ENCODE results near the gene GPR21.
A peak's percentile ranks its signal among the peaks of the same experiment; 100 is the strongest.

GPR21 gene

GRCh38 chr9:123033352-123033751 is at the start of gene GPR21:
TSS of gene GPR21 (plus strand) at chr9:123033667. CDS start at chr9:123034567, 900 bp downstream.
- no peak for DNase-seq (ENCODE audit: low spot score)

DNA sequence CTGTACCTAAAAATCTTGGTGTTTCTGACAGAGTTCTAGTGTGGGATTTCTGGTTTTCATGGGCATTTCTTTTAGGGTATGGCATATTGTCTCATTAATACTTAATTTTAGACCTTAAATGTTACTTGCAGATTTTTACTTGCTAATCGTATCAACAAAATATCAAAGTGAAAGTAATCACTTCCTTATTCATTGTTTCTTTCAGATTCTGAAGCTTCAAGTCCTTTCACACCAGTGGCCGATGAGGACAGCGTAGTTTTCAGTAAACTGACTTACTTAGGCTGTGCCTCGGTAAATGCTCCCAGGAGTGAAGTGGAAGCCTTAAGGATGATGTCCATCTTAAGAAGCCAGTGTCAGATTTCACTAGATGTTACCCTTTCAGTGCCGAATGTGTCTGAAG is 47.5 kb upstream of the GPR21 start:
- DNase-seq (ENCODE audit: low spot score), result no peak

DNA sequence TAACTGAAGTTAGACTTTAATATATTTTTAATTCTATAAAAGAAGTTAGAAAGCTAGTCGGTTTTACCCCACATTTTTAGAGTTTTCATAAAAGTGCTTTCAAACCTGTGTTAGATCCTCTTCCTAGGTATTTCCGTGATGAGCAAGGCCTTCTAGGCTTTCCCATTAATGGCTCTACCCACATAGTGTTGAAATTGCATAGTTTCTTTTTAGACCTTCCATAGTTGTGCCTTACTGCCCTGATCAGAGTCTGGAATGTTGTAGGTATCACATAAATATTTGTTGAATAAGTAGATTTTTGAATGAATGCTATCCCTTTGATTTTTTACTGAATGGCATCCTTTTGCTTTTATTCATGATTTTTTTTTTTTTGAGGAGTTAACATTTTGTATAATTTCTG is 45.3 kb upstream of the GPR21 start:
- no peak for DNase-seq (ENCODE audit: low spot score)

DNA sequence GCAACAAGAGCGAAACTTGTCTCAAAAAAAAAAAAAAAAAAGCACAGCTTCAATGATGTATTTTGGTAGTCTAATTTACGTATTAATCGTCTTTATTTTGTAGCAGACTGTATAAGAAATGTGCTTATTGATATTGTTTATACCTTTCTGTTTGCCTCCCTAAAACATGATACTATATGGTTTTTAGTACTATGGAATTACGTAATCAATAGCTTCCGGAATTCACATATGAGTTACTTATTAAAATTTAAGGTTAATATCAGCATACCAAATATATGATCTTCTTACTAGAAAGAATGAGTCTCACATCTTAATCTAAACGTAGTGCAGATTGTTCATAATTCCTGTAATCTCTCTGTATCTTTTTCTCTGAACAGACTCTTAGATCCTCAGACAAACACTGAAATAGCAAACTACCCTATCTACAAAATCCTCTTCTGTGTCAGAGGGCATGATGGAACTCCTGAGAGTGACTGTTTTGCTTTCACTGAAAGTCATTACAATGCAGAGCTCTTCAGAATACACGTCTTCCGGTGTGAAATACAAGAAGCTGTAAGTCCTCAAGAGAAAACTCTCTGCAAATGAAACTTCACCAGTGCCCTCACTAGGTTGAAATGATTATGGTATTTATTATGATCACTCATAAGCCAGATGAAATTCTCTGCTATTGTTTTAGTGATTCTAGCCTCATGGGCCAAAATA is 44.4 kb upstream of the GPR21 start:
- DNase-seq (ENCODE audit: low spot score), result no peak

DNA sequence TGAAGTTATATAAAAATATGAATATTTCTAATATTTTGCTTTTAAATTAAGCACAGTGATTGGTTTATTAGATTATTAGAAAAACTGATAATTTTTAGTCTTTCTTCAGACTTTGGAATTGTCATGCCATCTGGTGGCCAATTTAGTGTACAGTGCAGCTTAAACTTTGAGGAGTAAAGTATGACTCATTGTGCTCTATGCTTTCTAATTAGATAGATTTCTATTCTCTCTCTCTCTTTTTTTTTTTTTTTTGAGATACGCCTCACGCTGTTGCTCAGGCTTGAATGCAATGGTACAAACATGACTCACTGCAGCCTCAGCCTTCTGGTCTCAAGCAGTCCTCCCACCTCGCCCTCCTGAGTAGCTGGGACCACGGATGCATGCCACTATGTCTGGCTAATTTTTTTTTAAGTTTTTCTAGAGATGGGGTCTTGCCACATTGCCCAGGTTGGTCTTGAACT is 42.1 kb upstream of the GPR21 start:
- peak; percentile 44 for DNase-seq (ENCODE audit: low spot score)

DNA sequence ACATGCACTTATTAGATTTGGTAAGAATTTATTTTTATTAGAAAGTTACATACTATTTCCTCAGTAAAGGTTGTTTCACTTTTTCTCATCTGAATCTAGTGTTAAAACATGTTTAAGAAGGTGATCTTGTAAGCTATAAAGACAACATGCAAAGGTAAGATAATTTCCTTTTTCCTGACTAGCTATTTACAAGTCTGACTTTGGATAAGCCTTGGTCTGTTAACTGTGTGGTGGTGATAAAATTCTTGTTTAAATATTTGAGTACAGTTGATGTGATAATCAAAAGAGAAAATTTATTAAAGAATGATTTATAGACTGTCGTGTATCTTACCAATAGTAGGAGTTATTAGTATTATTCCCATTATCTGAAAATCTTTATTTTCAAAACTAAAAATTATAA is 36.9 kb upstream of the GPR21 start:
- DNase-seq (ENCODE audit: low spot score), result no peak

- DNase-seq (ENCODE audit: low spot score), result no peak
These were observed 35.0 kb upstream of the GPR21 start for GRCh38 chr9:122998448-122998847.

GRCh38 chr9:123000371-123001068 is 32.9 kb upstream of the GPR21 start:
- DNase-seq (ENCODE audit: low spot score), result no peak

GRCh38 chr9:123002754-123003153 is 30.7 kb upstream of the GPR21 start:
- DNase-seq (ENCODE audit: low spot score), result no peak

DNA sequence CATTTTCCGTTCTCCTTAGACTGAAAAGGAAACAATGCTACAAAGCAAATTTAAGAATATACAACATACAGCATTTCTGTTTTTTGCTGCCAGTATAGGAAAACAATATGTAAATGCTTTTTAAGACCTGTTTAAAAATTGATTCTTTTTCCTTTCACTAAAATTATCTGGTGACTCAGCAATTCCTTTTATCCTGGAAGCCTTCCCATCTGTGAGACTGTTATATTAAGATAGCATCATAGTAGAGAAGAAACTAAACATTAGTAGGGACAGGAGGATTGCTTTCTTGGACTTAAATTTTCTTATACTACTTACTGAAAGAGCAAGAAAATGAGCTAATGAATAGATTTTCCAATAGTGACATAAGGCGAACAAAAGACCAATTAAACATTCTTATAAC is 30.0 kb upstream of the GPR21 start:
- no peak for DNase-seq (ENCODE audit: low spot score)

DNA sequence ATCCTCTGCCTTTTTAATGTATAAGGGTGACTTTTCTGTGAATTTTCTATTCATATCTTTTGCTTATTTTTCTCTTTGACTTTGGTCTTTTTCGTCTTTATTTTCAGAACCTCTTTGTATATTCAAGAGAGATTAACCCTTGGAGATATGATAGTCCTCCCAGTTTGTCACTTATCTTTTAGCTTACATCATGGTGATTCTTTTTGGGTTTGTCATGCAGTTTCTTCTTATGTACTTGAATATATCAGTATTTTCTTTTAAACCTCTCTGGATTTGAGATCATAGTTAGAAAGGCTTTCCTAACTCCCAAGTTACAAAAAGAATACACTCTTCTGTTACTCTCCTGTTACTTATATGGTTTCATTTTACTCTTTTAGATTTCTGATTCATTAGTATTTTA is 27.5 kb upstream of the GPR21 start:
- no peak for DNase-seq (ENCODE audit: low spot score)

GRCh38 chr9:123007269-123007668 is 26.2 kb upstream of the GPR21 start:
- no peak for DNase-seq (ENCODE audit: low spot score)

GRCh38 chr9:123008909-123009308 is 24.6 kb upstream of the GPR21 start:
- DNase-seq (ENCODE audit: low spot score), result no peak

DNA sequence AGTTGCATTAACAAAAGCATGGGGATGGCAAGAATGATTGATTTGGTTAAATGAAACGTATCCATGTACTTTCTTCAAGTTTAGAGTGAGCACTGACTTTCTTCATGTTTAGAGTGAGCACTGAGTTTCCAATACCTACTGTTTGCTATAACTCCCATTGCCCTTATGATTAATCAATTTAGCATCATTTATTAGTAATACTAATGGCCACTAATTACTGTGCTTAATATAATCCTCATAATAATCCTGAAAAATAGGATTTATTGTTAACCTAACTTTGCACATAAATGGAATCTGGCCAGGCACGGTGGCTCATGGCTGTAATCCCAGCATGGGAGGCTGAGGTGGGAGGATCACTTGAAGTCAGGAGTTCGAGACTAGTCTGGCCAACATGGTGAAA is 22.1 kb upstream of the GPR21 start:
- no peak for DNase-seq (ENCODE audit: low spot score)

- DNase-seq (ENCODE audit: low spot score), result no peak
These were observed 21.5 kb upstream of the GPR21 start for GRCh38 chr9:123011878-123012528.

- no peak for DNase-seq (ENCODE audit: low spot score)
These were observed 16.8 kb upstream of the GPR21 start for GRCh38 chr9:123016631-123017030.

- DNase-seq (ENCODE audit: low spot score), result no peak
These were observed 12.7 kb upstream of the GPR21 start for GRCh38 chr9:123020796-123021195.

DNA sequence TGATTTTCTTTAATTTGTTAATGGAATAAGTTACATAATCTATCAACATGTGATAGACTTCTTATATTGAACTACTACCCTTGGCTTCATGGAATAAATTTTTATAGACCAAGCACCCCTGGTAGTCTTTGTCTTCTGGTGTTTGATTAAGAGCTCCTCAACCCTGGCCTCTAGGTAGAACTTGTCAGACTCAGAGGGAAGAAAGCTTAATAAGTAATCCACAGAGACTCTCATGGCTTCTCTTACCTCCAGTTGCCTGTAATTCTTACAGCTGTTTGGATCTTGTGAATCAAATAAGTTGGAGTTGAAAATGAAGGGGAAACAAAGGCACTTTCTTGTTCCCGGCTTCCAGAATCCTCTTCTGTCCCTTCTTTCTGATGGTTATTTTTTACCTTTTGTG is 7.0 kb upstream of the GPR21 start:
- no peak for DNase-seq (ENCODE audit: low spot score)

DNA sequence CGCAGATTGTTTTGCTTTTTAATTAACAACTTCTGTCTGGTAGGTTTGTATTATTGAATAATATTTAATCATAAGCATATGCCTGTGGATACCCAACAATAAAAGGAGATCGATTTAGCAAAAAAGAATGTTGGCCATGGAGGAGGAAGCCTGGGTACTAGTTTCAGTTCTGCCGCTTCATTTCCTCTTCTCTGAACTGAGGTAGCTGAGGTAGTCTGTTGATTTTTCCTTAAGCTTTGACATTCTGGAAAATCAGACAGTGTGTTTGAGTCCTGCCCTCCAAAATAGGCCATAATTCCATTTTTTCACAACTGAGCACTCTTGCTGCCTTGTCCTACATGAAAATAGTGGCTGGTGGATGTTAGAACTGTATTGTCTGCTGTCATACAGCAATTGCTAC is 6.0 kb upstream of the GPR21 start:
- DNase-seq (ENCODE audit: low spot score), result no peak

- no peak for DNase-seq (ENCODE audit: low spot score)
These were observed 5.3 kb upstream of the GPR21 start for GRCh38 chr9:123028136-123028535.

- DNase-seq (ENCODE audit: low spot score), result no peak
These were observed 4.5 kb upstream of the GPR21 start for GRCh38 chr9:123028973-123029372.

DNA sequence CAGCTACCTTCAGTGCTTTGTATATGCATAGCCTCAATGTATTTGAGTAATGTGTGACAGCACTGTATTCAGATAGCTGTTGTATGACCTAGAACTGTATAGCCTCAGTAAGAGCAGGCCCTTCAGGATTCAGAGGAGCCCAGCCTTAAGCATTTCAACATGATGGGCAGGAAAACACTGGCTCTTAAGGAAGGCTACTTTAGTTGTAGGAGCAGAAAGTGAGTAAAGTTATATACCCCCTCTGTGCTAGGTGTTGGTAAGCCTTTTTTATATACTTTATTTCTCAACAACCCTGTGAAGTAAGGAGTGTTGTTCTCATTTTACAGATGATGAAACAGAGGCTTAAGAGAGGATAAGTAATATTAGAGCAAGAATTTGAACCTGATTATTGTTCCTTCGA is 1.5 kb upstream of the GPR21 start:
- DNase-seq (ENCODE audit: low spot score), result no peak

DNA sequence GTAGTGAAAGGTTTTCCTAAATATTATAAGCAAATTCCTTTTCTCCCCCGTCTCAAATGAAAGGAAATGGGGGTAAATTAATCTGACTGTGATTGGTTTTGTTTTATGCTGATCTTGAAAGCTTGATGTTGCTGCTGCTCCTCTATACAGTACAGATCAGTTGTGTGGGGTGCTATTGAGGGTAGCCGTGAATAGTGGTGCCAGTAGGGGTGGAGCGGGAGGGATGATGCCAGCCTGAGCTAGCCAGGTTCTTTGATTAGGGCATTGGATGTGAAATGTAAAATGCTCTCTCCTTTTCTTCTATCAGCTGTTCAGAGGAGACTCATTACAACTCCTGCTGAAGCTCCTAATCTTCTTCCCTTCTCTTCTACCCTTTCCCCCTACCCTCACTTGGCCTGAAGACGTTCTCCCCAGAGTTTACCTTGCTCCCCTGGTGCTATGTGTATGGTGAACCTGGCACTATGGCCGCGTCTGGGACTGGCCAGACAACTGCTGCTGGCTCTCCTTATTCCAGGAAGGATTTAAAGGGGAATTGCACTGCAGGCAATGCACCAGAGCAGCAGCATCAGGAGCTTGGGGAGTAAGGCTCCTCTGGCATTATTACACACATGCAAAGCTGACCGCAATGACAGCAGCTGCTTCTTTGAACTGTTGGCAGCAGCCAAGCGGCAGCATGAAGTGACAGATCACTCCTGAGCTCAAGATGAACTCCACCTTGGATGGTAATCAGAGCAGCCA is 566 bp downstream of the GPR21 start:
- DNase-seq (ENCODE audit: low spot score), result no peak
